Measurements from ENCODE around the gene ACSM3. TPM values are rescaled to one million over a fixed set of nuclear protein-coding genes. Genes with fewer than 3 reads are reported as not detected.
"Not testable (repeated sequence)": the region's sequence is repeated elsewhere in the genome, so short reads cannot be mapped to it uniquely, and the experiment has no call there.

Gene ACSM3
- polyA plus RNA-seq (2011; rRNA removed) (0.29 and 0.55 TPM in 2 replicates), polyA minus RNA-seq (2011; rRNA and poly(A)+ RNA removed) (0.19 TPM in 1 of 2 replicates, not detected in the other)

GRCh38 chr16:20763461-20764232 is at the start of gene ACSM3:
ACSM3 (plus strand) TSS chr16:20764014; CDS start chr16:20770035, 6,021 bp downstream.
- ChIA-PET POLR2A (no interaction called here), CTCF (interaction anchor here (2.0 kb wide), 1 partner anchor 11 kb away, joined by 12 read pairs; no protein-coding TSS in a partner anchor)
- peak within 1 kb of the TSS; percentile 45 for H3K4me3 ChIP-seq (ENCODE audit: low read depth, low read length)
- TF ChIP-seq CTCF (IDR thresholded peaks at IDR 0.05; ENCODE audit: insufficient read depth, low read depth, low read length) = no peak
- no peaks in the 10 kb centered on the region; the same call in 1 of the 2 replicates for H3K27me3 ChIP-seq (ENCODE audit: control insufficient read depth, insufficient read depth, low read length)
- peak; percentile 47 for DNase-seq (ENCODE audit: low read depth)
- no peaks in the 10 kb centered on the region for H3K36me3 ChIP-seq (ENCODE audit: control insufficient read depth, insufficient read depth, low read length)

GRCh38 chr16:20717718-20718117 is 46.1 kb upstream of the ACSM3 start:
- POLR2A ChIA-PET; H3K27me3 ChIP-seq (ENCODE audit: control insufficient read depth, insufficient read depth, low read length); H3K4me3 ChIP-seq (ENCODE audit: low read depth, low read length); DNase-seq (ENCODE audit: low read depth); H3K36me3 ChIP-seq (ENCODE audit: control insufficient read depth, insufficient read depth, low read length): not testable (repeated sequence)
- CTCF ChIA-PET = interaction anchor here (2.0 kb wide), 1 partner anchor 13 kb away, joined by 7 read pairs; no protein-coding TSS in a partner anchor

- no peak for TF ChIP-seq CTCF (IDR thresholded peaks at IDR 0.05; ENCODE audit: insufficient read depth, low read depth, low read length)
- ChIA-PET CTCF (no interaction called here), POLR2A (no interaction called here)
- H3K4me3 ChIP-seq (ENCODE audit: low read depth, low read length) = no peak overlapping the region
- DNase-seq (ENCODE audit: low read depth) = no peak
- H3K36me3 ChIP-seq (ENCODE audit: control insufficient read depth, insufficient read depth, low read length) = no peaks in the 10 kb centered on the region
- no peaks in the 10 kb centered on the region for H3K27me3 ChIP-seq (ENCODE audit: control insufficient read depth, insufficient read depth, low read length)
These were observed 43.6 kb upstream of the ACSM3 start for GRCh38 chr16:20720251-20720650.

- no peak overlapping the region for H3K4me3 ChIP-seq (ENCODE audit: low read depth, low read length)
- ChIA-PET POLR2A (no interaction called here), CTCF (no interaction called here)
- DNase-seq (ENCODE audit: low read depth) = no peak
- H3K27me3 ChIP-seq (ENCODE audit: control insufficient read depth, insufficient read depth, low read length) = no peaks in the 10 kb centered on the region
- no peaks in the 10 kb centered on the region for H3K36me3 ChIP-seq (ENCODE audit: control insufficient read depth, insufficient read depth, low read length)
- no peak for TF ChIP-seq CTCF (IDR thresholded peaks at IDR 0.05; ENCODE audit: insufficient read depth, low read depth, low read length)
These were observed 37.2 kb upstream of the ACSM3 start for GRCh38 chr16:20726661-20727060.

- no peak for DNase-seq (ENCODE audit: low read depth)
- CTCF ChIA-PET = no interaction called here
These were observed 36.6 kb upstream of the ACSM3 start for GRCh38 chr16:20727181-20727580.

More at GRCh38 chr16:20727181-20727580, 36.6 kb upstream of the ACSM3 start:
- Histone ChIP-seq H3K4me3 (ENCODE audit: low read depth, low read length) (no peak overlapping the region), H3K27me3 (ENCODE audit: control insufficient read depth, insufficient read depth, low read length) (no peaks in the 10 kb centered on the region), H3K36me3 (ENCODE audit: control insufficient read depth, insufficient read depth, low read length) (no peaks in the 10 kb centered on the region)
- POLR2A ChIA-PET = no interaction called here
- no peak for TF ChIP-seq CTCF (IDR thresholded peaks at IDR 0.05; ENCODE audit: insufficient read depth, low read depth, low read length)
